NCI-H187 (cell line): ENCODE measurements around the gene DNAJB14.
A peak's percentile ranks its signal among the peaks of the same experiment; 100 is the strongest.

ENCODE experiments used
- DNase-seq, 2 experiments: peaks; one replicate each; lab custom pipeline; 2025; lab: John Stamatoyannopoulos, UW

Gene DNAJB14

GRCh38 chr4:99945718-99946355, 581 bp downstream of the DNAJB14 start:
- DNase-seq: no peak

DNA sequence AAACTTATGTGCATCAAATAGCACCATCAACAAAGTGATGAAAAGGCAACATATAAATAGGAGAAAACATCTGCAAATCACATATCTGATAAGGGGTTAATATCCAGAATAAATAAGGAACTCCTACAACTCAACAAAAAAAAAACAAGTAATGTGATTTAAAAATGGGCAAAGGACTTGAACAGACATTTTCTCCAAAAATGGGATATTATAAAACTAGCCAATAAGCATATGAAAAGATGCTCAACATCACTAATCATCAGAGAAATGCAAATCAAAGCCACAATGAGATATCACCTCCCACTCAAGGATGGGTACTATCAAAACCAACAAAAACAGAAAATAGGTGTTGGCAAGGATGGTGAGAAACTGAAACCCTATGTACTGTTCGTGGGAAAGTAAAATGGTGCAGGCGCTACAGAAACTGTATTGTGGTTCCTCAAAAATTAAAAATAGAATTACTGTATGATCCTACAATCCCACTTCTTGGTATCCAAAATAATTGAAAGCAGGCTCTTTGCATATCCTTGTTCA, 2.4 kb downstream of the DNAJB14 start:
- DNase-seq: no peak

DNA sequence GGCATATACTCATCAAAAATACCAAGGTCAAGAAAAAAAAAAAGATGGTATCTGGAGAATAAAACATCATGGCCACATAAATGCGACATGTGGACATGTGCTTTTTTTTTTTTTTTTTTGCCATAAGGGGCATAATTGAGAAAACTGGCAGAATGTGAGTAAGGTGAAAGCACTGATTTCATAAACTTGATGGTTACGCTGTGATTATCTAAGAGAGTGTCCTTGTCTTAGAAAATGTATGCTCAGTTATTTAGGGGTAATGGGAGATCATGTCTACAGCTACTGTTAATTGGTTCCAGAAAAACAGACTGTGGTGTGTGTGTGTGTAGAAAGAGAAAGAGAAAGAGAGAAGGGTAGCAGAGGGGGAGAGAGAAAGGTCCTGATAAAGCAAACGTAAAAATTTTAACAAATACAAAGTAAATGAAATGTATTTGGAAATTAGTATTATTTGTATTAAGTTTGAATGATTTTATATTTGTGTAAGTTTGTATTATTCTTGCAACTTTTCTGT, 8.1 kb downstream of the DNAJB14 start:
- DNase-seq: no peak

- DNase-seq: no peak
These were observed 11.5 kb downstream of the DNAJB14 start for GRCh38 chr4:99934891-99935290.

- no peak for DNase-seq
These were observed 18.9 kb downstream of the DNAJB14 start for GRCh38 chr4:99927566-99927965.

DNA sequence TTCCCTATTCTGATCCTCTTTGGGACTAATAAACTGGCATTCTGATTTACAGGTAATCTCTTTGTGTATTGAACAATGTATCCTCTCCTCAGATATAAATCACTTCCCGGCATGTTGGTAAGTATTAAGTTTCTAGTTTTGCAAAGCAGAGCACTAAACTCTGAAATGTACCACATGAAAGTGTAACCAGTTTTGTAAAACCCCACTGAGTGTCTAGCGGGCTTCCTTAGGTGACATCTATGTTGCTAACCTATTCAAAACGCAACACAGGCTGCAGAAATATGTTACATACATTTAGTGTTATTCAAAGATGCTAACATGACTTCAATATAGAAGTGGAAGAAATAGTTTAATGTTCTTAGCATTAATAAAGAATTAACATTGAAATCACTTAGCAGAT, 25.2 kb downstream of the DNAJB14 start:
- DNase-seq: no peak

- no peak for DNase-seq
These were observed 27.8 kb downstream of the DNAJB14 start for GRCh38 chr4:99918656-99919055.

DNA sequence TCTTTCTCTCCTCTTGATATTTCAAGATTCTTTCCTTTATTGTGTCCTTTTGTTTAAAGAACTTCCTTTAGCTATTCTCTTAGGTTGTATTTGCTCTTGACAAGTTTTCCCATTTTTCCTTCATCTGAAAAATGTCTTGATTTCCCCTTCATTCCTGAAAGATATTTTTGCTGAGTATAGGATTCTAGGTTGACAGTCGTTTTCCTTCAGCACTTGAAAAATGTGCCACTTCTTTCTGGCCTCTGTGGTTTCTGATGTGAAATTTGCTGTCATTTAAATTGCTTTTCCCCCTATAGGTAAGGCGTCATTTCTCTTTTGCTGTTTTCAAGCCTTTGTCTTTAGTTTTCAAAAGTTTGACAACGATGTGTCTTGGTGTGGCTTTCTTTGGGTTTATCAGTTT, 28.8 kb downstream of the DNAJB14 start:
- no peak for DNase-seq

DNA sequence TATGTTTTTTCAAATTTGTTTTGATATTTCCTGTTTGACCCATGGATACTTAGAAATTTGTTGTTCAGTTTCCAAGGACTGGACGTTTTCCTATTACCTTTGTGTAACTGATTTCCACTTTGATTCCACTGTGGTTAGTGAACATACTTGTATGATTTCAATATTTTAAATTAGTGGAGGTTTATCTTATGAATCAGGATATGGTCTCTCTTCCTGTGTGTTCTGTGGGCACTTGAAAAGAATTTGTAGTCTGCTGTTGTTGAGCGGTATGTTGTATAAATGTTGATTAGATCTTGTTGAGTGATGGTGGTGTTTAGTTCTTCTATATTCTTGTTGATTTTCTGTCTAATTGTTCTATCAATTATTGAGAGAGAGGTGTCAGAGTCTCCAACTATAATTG, 31.0 kb downstream of the DNAJB14 start:
- no peak for DNase-seq

GRCh38 chr4:99894998-99895397, 51.4 kb downstream of the DNAJB14 start:
- no peak for DNase-seq

DNA sequence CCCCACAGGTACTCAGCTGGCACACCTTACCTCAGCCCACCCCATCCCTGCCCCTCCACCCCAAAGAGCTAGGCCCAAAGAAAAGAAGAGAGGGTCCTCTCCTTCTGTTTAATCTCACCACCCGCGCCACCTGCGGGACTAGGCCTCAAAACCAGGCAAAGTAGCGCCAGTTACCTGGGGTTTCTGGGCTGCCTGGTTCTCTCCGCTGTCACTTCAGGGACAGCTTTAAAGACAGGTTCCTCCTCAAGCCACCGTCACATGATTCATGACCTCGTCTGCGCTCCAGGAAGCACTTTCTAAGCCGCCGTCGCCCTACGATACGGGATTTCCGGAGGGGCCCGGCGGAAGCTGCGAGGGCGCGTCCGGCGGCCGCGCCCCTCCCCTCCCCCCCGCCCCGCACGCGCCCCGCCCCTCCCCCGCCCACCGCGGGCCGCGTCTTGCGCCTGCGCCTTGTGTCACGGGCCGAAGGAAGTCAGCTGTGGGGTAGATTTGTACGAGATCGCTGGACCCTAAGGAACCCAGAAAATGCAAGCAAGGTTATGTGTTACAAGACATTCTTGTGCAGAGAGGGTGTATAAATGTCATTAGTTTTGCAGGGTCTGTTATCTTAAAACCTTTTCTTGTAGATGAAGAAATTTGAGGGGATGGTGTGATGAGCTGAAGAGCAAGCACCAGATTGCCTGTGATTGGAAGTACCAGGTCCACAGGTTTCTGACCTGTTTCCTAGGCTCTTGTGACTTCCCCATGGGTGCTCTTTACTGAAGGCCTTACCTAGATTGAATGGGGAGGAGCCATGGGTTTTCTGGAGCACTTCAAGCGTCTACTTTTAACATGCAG, 52.0 kb downstream of the DNAJB14 start, which contains the start of gene LAMTOR3:
Gene LAMTOR3, minus strand, starts transcription at position 267 of the 837 bp plus-strand sequence. CDS start 464 bp downstream, outside the sequence.
- peak; percentile 39 to 65 for DNase-seq

GRCh38 chr4:99893839-99894160, 52.6 kb downstream of the DNAJB14 start:
- no peak for DNase-seq

- no peak for DNase-seq
These were observed 53.4 kb downstream of the DNAJB14 start for GRCh38 chr4:99893029-99893428.

- DNase-seq: no peak
These were observed 55.1 kb downstream of the DNAJB14 start for GRCh38 chr4:99891351-99891750.

- no peak for DNase-seq
These were observed 58.6 kb downstream of the DNAJB14 start for GRCh38 chr4:99887837-99888236.

- no peak for DNase-seq
These were observed 60.3 kb downstream of the DNAJB14 start for GRCh38 chr4:99886146-99886545.

GRCh38 chr4:99885687-99886086, 60.7 kb downstream of the DNAJB14 start:
- DNase-seq: no peak

GRCh38 chr4:99885063-99885664, 61.3 kb downstream of the DNAJB14 start:
- DNase-seq: no peak

DNA sequence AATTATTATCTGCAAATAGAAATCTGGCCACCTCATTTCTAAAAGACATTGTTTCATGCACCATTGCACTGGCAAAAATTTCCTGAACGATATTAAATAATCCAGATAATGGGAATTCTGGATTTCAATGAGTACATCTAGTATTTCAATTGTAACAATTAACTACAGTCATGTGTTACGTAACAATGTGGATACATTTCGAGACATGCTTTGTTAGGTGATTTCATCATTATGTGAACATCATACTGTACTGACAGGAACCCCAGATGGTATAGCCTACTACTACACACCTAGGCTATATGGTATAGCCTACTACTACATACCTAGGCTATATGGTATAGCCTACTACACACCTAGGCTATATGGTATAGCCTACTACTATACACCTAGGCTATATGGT, 67.0 kb downstream of the DNAJB14 start:
- DNase-seq: no peak

GRCh38 chr4:99878604-99879003, 67.8 kb downstream of the DNAJB14 start:
- DNase-seq: no peak

GRCh38 chr4:99876946-99877345, 69.5 kb downstream of the DNAJB14 start:
- no peak for DNase-seq

- no peak for DNase-seq
These were observed 71.3 kb downstream of the DNAJB14 start for GRCh38 chr4:99875071-99875470.

DNA sequence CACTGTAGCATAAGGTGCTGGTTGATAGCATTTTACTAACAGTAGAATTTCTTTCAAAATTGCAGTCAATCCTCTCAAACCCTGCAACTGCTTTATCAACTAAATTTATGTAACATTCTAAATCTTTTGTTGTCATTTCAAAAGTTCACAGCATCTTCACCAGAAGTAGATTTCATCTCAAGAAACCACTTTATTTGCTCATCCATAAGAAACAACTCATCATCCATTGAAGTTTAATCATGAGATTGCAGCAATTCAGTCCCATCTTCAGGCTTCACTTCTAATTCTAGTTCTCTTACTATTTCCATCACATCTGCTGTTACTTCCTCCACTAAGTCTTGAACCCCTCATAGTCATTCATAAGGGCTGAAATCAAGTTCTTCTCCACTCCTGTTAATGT, 73.8 kb downstream of the DNAJB14 start:
- no peak for DNase-seq
